Placental pericyte (primary cell): ENCODE data around the gene NMD3. TPM values are rescaled to one million over a fixed set of nuclear protein-coding genes. Genes with fewer than 3 reads are reported as not detected.

Experiments
- small RNA-seq: library from RNA; depleted of rRNA; stranded (forward); fragments of <200 nt; gene quantifications from one replicate; pipeline ENCODE3, GENCODE V24; 2012; ENCODE audit warnings: low replicate concordance
- total RNA-seq: library from RNA; depleted of rRNA; stranded (reverse); fragments of >200 nt; gene quantifications from 2 replicates; pipeline ENCODE4 v1.2.3, GENCODE V29; 2012

NMD3 gene
- 67.0 and 82.9 TPM in 2 replicates for total RNA-seq

DNA sequence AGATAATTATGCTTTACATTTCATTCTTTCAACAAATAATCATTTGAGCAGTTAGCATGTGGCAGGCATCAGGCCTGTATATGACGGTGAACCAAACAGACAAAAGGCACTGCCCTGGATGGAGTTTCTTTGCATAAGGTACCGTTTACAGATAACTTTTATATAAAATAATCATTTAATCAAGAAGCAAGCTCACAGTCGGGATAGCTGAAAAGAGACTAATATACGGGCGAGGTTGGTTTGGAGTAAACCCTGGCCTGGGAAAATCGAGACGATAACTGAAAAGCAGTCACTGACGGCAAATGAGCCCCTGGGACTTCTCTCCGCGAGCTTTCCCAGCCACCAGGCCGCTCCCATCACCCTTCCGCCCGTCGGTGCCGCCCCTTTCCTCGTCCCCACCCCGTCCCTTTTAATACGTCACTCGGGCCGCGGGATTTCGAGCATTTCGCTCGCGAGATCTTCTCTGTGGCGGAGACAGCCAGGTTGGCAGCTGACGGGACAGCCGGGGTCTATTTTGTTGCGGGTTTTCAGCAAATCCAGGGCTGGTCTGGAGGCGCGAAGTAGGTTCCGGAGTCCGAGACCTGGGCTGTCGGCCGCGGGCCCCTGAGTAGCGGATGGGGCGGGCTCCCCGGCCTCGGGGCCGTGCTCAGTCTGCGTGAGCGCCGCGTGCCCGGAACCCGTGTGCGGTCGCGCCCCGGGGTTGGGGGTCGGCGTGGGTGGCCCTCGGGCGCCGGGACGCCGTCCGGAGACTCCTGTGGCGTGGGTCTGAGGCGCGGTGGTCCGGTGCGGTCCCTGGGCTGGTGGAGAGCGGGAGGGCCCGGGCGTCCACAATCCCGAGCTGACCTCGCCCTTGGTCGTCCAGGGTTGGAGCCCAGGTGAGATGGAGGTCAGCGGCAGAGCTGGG lies at the start of gene NMD3:
NMD3 (plus strand) TSS at position 462 of the 904 bp plus-strand sequence. CDS start 703 bp downstream, outside the sequence.

Small RNA genes lying within 50 kb of the gene (small RNA-seq; reads per million reads assigned to genes)
- gene AC108738.1, result not detected

Other genes with a start within 250 kb of the NMD3 start
- 12.3 and 16.8 TPM in 2 replicates for gene B3GALNT1, start 116.0 kb upstream of the NMD3 start, total RNA-seq
- gene SPTSSB, start 150.2 kb downstream of the NMD3 start, total RNA-seq, result not detected in 2 replicates